ENCODE results near the gene RPS6KB1. TPM values are rescaled to one million over a fixed set of nuclear protein-coding genes. Genes with fewer than 3 reads are reported as not detected.
"Not testable (repeated sequence)": the region's sequence is repeated elsewhere in the genome, so short reads cannot be mapped to it uniquely, and the experiment has no call there.

RPS6KB1 gene
- total RNA-seq, 1 donor from 2014 or later: 38.6 TPM

- no peaks in the 10 kb centered on the region for H3K9me3 Mint-ChIP-seq (ENCODE audit: unreplicated experiment)
- H3K4me1 Mint-ChIP-seq (ENCODE audit: unreplicated experiment): peaks cover 7% of the 10 kb centered on the region
- H3K27ac Mint-ChIP-seq (ENCODE audit: unreplicated experiment): no peak overlapping the region
- H3K27me3 Mint-ChIP-seq (ENCODE audit: unreplicated experiment): no peaks in the 10 kb centered on the region
- no peaks in the 10 kb centered on the region for H3K36me3 Mint-ChIP-seq (ENCODE audit: unreplicated experiment)
- no peak for DNase-seq (ENCODE audit: extremely low spot score, unreplicated experiment)
- H3K4me3 Mint-ChIP-seq (ENCODE audit: unreplicated experiment): no peak overlapping the region
- TF ChIP-seq, protein P1, sequence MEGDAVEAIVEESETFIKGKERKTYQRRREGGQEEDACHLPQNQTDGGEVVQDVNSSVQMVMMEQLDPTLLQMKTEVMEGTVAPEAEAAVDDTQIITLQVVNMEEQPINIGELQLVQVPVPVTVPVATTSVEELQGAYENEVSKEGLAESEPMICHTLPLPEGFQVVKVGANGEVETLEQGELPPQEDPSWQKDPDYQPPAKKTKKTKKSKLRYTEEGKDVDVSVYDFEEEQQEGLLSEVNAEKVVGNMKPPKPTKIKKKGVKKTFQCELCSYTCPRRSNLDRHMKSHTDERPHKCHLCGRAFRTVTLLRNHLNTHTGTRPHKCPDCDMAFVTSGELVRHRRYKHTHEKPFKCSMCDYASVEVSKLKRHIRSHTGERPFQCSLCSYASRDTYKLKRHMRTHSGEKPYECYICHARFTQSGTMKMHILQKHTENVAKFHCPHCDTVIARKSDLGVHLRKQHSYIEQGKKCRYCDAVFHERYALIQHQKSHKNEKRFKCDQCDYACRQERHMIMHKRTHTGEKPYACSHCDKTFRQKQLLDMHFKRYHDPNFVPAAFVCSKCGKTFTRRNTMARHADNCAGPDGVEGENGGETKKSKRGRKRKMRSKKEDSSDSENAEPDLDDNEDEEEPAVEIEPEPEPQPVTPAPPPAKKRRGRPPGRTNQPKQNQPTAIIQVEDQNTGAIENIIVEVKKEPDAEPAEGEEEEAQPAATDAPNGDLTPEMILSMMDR (IDR thresholded peaks at IDR 0.05): no peak
These were observed 10.5 kb downstream of the RPS6KB1 start for GRCh38 chr17:59903455-59903854.

DNA sequence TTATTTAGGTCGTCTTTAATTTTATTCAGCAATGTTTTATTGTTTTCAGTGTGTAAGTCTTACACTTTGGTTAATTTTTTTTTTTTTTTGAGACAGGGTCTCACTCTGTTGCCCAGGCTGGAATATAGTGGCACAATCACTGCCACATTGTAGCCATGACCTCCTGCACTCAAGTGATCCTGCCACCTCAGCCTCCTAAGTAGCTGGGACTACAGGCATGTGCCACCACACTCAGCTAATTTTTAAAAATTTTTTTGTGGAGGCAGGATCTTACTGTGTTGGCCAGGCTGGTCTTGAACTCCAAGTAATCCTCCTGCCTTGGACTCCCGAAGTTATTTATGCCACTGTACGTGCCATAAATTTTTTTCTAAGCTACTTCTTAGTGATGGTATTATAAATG lies 14.5 kb downstream of the RPS6KB1 start:
- Mint-ChIP-seq H3K27ac (ENCODE audit: unreplicated experiment) (no peak overlapping the region), H3K4me1 (ENCODE audit: unreplicated experiment) (peaks cover 5% of the 10 kb centered on the region), H3K36me3 (ENCODE audit: unreplicated experiment) (peaks cover under 1% of the 10 kb centered on the region), H3K4me3 (ENCODE audit: unreplicated experiment) (no peak overlapping the region), H3K9me3 (ENCODE audit: unreplicated experiment) (no peaks in the 10 kb centered on the region), H3K27me3 (ENCODE audit: unreplicated experiment) (no peaks in the 10 kb centered on the region)
- TF ChIP-seq, protein P1 (IDR thresholded peaks at IDR 0.05): no peak
- DNase-seq (ENCODE audit: extremely low spot score, unreplicated experiment): no peak

DNA sequence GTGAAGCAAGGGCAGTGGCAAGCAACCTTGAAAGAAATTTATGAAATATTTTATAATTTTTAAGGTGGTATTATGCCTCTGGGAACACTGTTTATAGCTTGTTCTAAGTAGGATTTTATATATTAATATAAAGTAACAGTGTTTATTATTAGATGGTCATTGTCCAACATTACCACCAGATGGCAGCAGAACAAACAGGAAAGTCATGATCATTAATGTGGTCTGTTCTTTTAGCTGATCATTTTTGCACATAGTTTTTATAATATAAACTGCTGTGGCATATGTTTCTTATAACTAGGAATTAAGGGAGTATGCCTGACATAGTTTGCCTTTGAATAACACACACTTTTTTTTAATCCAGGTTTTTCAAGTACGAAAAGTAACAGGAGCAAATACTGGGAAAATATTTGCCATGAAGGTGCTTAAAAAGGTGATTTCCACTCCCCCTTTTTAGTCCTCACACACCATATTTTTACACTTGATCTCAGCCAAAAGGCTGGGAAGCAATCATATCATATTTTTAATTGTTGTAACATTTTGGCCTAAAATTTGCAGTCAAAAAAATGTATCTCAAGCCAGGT lies 21.4 kb downstream of the RPS6KB1 start:
- Mint-ChIP-seq H3K27ac (ENCODE audit: unreplicated experiment) (no peak overlapping the region), H3K36me3 (ENCODE audit: unreplicated experiment) (peaks cover 26% of the 10 kb centered on the region), H3K4me1 (ENCODE audit: unreplicated experiment) (no peaks in the 10 kb centered on the region), H3K9me3 (ENCODE audit: unreplicated experiment) (no peaks in the 10 kb centered on the region), H3K27me3 (ENCODE audit: unreplicated experiment) (no peaks in the 10 kb centered on the region), H3K4me3 (ENCODE audit: unreplicated experiment) (no peak overlapping the region)
- TF ChIP-seq, protein P1 (IDR thresholded peaks at IDR 0.05): peak; percentile 74
- DNase-seq (ENCODE audit: extremely low spot score, unreplicated experiment): no peak

GRCh38 chr17:59916446-59916845 lies 23.5 kb downstream of the RPS6KB1 start:
- no peak overlapping the region for H3K27ac Mint-ChIP-seq (ENCODE audit: unreplicated experiment)
- TF ChIP-seq, protein P1 (IDR thresholded peaks at IDR 0.05): no peak
- no peaks in the 10 kb centered on the region for H3K27me3 Mint-ChIP-seq (ENCODE audit: unreplicated experiment)
- no peak overlapping the region for H3K4me3 Mint-ChIP-seq (ENCODE audit: unreplicated experiment)
- no peak for DNase-seq (ENCODE audit: extremely low spot score, unreplicated experiment)
- no peaks in the 10 kb centered on the region for H3K4me1 Mint-ChIP-seq (ENCODE audit: unreplicated experiment)
- H3K36me3 Mint-ChIP-seq (ENCODE audit: unreplicated experiment): peaks cover 32% of the 10 kb centered on the region
- no peaks in the 10 kb centered on the region for H3K9me3 Mint-ChIP-seq (ENCODE audit: unreplicated experiment)

DNA sequence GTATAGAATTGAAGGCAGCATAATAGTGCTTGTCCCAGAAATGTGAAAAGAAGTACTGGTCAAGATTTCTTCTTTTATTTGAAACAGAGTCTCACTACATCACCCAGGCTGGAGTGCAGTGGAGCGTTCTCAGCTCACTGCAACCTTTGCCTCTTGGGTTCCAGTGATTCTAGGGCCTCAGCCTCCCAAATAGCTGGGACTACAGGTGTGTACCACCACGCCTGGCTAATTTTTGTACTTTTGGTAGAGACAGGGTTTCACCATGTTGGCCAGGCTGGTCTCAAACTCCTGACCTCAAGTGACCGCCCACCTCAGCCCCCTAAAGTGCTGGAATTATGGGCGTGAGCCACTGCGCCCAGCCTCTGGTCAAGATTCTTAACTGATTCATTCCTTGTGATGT lies 27.7 kb downstream of the RPS6KB1 start:
- peaks cover 28% of the 10 kb centered on the region for H3K36me3 Mint-ChIP-seq (ENCODE audit: unreplicated experiment)
- not testable (repeated sequence) for DNase-seq (ENCODE audit: extremely low spot score, unreplicated experiment); H3K9me3 Mint-ChIP-seq (ENCODE audit: unreplicated experiment); H3K4me1 Mint-ChIP-seq (ENCODE audit: unreplicated experiment); H3K27ac Mint-ChIP-seq (ENCODE audit: unreplicated experiment); H3K27me3 Mint-ChIP-seq (ENCODE audit: unreplicated experiment); H3K4me3 Mint-ChIP-seq (ENCODE audit: unreplicated experiment)

- not testable (repeated sequence) for H3K27me3 Mint-ChIP-seq (ENCODE audit: unreplicated experiment); DNase-seq (ENCODE audit: extremely low spot score, unreplicated experiment); H3K4me3 Mint-ChIP-seq (ENCODE audit: unreplicated experiment); H3K4me1 Mint-ChIP-seq (ENCODE audit: unreplicated experiment); H3K9me3 Mint-ChIP-seq (ENCODE audit: unreplicated experiment); H3K27ac Mint-ChIP-seq (ENCODE audit: unreplicated experiment)
- H3K36me3 Mint-ChIP-seq (ENCODE audit: unreplicated experiment): peaks cover 52% of the 10 kb centered on the region
These were observed 37.2 kb downstream of the RPS6KB1 start for GRCh38 chr17:59930121-59930520.

- H3K36me3 Mint-ChIP-seq (ENCODE audit: unreplicated experiment): peaks cover 49% of the 10 kb centered on the region
- not testable (repeated sequence) for H3K27ac Mint-ChIP-seq (ENCODE audit: unreplicated experiment); H3K4me1 Mint-ChIP-seq (ENCODE audit: unreplicated experiment); DNase-seq (ENCODE audit: extremely low spot score, unreplicated experiment); H3K9me3 Mint-ChIP-seq (ENCODE audit: unreplicated experiment); H3K4me3 Mint-ChIP-seq (ENCODE audit: unreplicated experiment); H3K27me3 Mint-ChIP-seq (ENCODE audit: unreplicated experiment)
These were observed 37.8 kb downstream of the RPS6KB1 start for GRCh38 chr17:59930768-59931167.

DNA sequence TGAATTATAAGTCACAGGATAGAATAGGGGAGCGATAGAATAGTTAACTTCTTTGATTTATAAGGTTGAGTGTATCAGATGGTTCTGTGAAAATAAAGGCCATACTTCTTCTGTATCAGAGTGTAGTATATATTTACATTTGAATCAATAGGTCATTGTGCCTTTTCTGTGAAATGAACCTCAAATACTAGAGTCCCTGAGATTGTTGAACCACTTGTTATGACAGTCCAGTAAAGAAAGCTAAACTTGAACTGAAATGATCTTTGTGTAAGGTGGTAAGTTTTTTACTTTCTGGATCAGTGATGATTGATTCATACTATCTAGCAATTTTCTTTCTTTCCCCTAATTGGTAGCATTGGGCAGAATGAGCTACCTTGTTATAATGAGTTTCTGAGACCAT lies 40.4 kb downstream of the RPS6KB1 start:
- H3K9me3 Mint-ChIP-seq (ENCODE audit: unreplicated experiment); H3K4me3 Mint-ChIP-seq (ENCODE audit: unreplicated experiment); H3K27me3 Mint-ChIP-seq (ENCODE audit: unreplicated experiment); H3K4me1 Mint-ChIP-seq (ENCODE audit: unreplicated experiment); H3K27ac Mint-ChIP-seq (ENCODE audit: unreplicated experiment); DNase-seq (ENCODE audit: extremely low spot score, unreplicated experiment): not testable (repeated sequence)
- peaks cover 48% of the 10 kb centered on the region for H3K36me3 Mint-ChIP-seq (ENCODE audit: unreplicated experiment)

DNA sequence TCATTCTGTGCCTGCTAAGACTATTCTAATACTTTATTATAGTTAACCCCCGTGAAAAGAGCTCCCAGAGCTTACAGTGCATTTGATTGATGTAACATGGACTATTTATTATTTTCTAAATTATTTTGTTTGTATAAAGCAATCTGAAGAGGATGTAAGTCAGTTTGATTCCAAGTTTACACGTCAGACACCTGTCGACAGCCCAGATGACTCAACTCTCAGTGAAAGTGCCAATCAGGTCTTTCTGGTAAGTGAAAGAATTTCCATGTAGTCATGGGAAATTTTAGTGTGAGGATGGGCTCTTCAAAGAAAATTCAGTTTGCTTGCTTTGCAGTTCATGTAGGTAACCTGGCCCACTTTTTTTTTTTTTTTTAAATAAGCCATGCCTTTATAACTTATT lies 47.8 kb downstream of the RPS6KB1 start:
- not testable (repeated sequence) for H3K4me3 Mint-ChIP-seq (ENCODE audit: unreplicated experiment); H3K27ac Mint-ChIP-seq (ENCODE audit: unreplicated experiment); H3K4me1 Mint-ChIP-seq (ENCODE audit: unreplicated experiment); H3K27me3 Mint-ChIP-seq (ENCODE audit: unreplicated experiment); DNase-seq (ENCODE audit: extremely low spot score, unreplicated experiment); H3K9me3 Mint-ChIP-seq (ENCODE audit: unreplicated experiment)
- peaks cover 32% of the 10 kb centered on the region for H3K36me3 Mint-ChIP-seq (ENCODE audit: unreplicated experiment)
